Subcutaneous abdominal adipose tissue (tissue), 5 donors: ENCODE results near the gene CBL.
"Not testable (repeated sequence)": the region's sequence is repeated elsewhere in the genome, so short reads cannot be mapped to it uniquely, and the experiment has no call there.

Experiments
- H3K27ac ChIP-seq: one replicate; pipeline ENCODE4 v1.7.0; 2013; ENCODE audit warnings: low read depth, mild to moderate bottlenecking, inconsistent platforms, low read length, moderate library complexity
- H3K27me3 ChIP-seq, 5 donors: one replicate each; pipeline ENCODE4 v1.7.0; 2013; ENCODE audit warnings: low read length in 5 of 5, inconsistent platforms in 1 of 5; ENCODE audit not compliant: control insufficient read depth in 5 of 5, insufficient read depth in 4 of 5
- H3K36me3 ChIP-seq, 5 donors: one replicate each; pipeline ENCODE4 v1.7.0; 2013; ENCODE audit warnings: low read length in 5 of 5; ENCODE audit not compliant: control insufficient read depth in 5 of 5, insufficient read depth in 5 of 5
- H3K4me1 ChIP-seq, 5 donors: one replicate each; pipeline ENCODE4 v1.7.0; 2013; ENCODE audit warnings: low read length in 5 of 5, mild to moderate bottlenecking in 3 of 5, moderate library complexity in 1 of 5; ENCODE audit not compliant: control insufficient read depth in 5 of 5, insufficient read depth in 5 of 5
- H3K4me3 ChIP-seq, 5 donors: one replicate each; pipeline ENCODE4 v1.7.0; 2013; ENCODE audit warnings: low read length in 5 of 5, low read depth in 1 of 5
- H3K9ac ChIP-seq, 5 donors: one replicate each; pipeline ENCODE4 v1.7.0; 2013; ENCODE audit warnings: low read length in 5 of 5, mild to moderate bottlenecking in 4 of 5, moderate library complexity in 3 of 5
- H3K9me3 ChIP-seq, 5 donors: one replicate each; pipeline ENCODE4 v1.7.0; 2013; ENCODE audit warnings: low read length in 5 of 5; ENCODE audit not compliant: control insufficient read depth in 5 of 5
- donor health status: healthy.
- donor health status: healthy.
- donor health status: healthy.
- donor health status: healthy.
- donor health status: healthy.

Gene CBL

GRCh38 chr11:119205574-119206510 is at the start of gene CBL:
Gene CBL, plus strand, starts transcription at chr11:119206339. Its CDS starts 79 bp downstream, at chr11:119206418.
- Histone ChIP-seq H3K27me3 (no peaks in the 10 kb centered on the region), H3K9ac (peak within 1 kb of the TSS; percentile 22 to 88 (median 86)), H3K36me3 (no peaks in the 10 kb centered on the region), H3K4me1 (peaks cover 0 to 30% (median 19%) of the 10 kb centered on the region in 5 donors), H3K9me3 (no peaks in the 10 kb centered on the region), H3K27ac (peak within 1 kb of the TSS; percentile 85), H3K4me3 (peak within 1 kb of the TSS; percentile 76 to 95 (median 87))

- Histone ChIP-seq H3K4me1 (no peaks in the 10 kb centered on the region), H3K27me3 (peaks cover 2 to 14% (median 3%) of the 10 kb centered on the region in 5 donors), H3K9me3 (no peaks in the 10 kb centered on the region), H3K36me3 (no peaks in the 10 kb centered on the region), H3K9ac (no peak overlapping the region), H3K27ac (no peak overlapping the region), H3K4me3 (no peak overlapping the region)
Observed at GRCh38 chr11:119156496-119156895, 49.6 kb upstream of the CBL start.

GRCh38 chr11:119157063-119157462 is 49.1 kb upstream of the CBL start:
- Histone ChIP-seq H3K4me1 (no peaks in the 10 kb centered on the region), H3K36me3 (no peaks in the 10 kb centered on the region), H3K9ac (no peak overlapping the region)

GRCh38 chr11:119158467-119158866 is 47.7 kb upstream of the CBL start:
- H3K9me3 ChIP-seq = no peaks in the 10 kb centered on the region
- no peak overlapping the region for H3K27ac ChIP-seq
- no peaks in the 10 kb centered on the region for H3K36me3 ChIP-seq
- no peaks in the 10 kb centered on the region for H3K4me1 ChIP-seq
- H3K27me3 ChIP-seq = peaks cover 0 to 13% (median 1%) of the 10 kb centered on the region in 5 donors
- H3K9ac ChIP-seq = no peak overlapping the region
- no peak overlapping the region for H3K4me3 ChIP-seq

More at GRCh38 chr11:119157063-119157462, 49.1 kb upstream of the CBL start:
- Histone ChIP-seq H3K27ac (no peak overlapping the region), H3K9me3 (no peaks in the 10 kb centered on the region), H3K27me3 (peaks cover 2 to 14% (median 3%) of the 10 kb centered on the region in 5 donors), H3K4me3 (no peak overlapping the region)

GRCh38 chr11:119160151-119160550 is 46.0 kb upstream of the CBL start:
- no peaks in the 10 kb centered on the region for H3K4me1 ChIP-seq
- no peak overlapping the region for H3K27ac ChIP-seq
- H3K9ac ChIP-seq = no peak overlapping the region

GRCh38 chr11:119161871-119162270 is 44.3 kb upstream of the CBL start:
- Histone ChIP-seq H3K4me3 (no peak overlapping the region), H3K27ac (no peak overlapping the region), H3K4me1 (no peaks in the 10 kb centered on the region), H3K36me3 (no peaks in the 10 kb centered on the region), H3K9ac (no peak overlapping the region), H3K27me3 (no peaks in the 10 kb centered on the region), H3K9me3 (no peaks in the 10 kb centered on the region)

More at GRCh38 chr11:119160151-119160550, 46.0 kb upstream of the CBL start:
- H3K9me3 ChIP-seq = no peaks in the 10 kb centered on the region
- H3K4me3 ChIP-seq = no peak overlapping the region
- no peaks in the 10 kb centered on the region for H3K27me3 ChIP-seq
- no peaks in the 10 kb centered on the region for H3K36me3 ChIP-seq

- H3K27ac ChIP-seq = no peak overlapping the region
- H3K27me3 ChIP-seq = no peaks in the 10 kb centered on the region
- H3K4me1 ChIP-seq = peaks cover 0 to 16% (median 10%) of the 10 kb centered on the region in 5 donors
Observed at GRCh38 chr11:119166368-119167076, 39.6 kb upstream of the CBL start.

GRCh38 chr11:119167077-119167458 is 39.1 kb upstream of the CBL start:
- peaks cover 0 to 16% (median 10%) of the 10 kb centered on the region in 5 donors for H3K4me1 ChIP-seq
- H3K9ac ChIP-seq, H3K36me3 ChIP-seq, H3K4me3 ChIP-seq, H3K9me3 ChIP-seq, H3K27me3 ChIP-seq, H3K27ac ChIP-seq: not testable (repeated sequence)

More at GRCh38 chr11:119166368-119167076, 39.6 kb upstream of the CBL start:
- H3K9ac ChIP-seq = no peak overlapping the region
- peaks cover 0 to 3% (median 0%) of the 10 kb centered on the region in 5 donors for H3K36me3 ChIP-seq
- H3K4me3 ChIP-seq = no peak overlapping the region
- no peaks in the 10 kb centered on the region for H3K9me3 ChIP-seq

- peaks cover 0 to 6% (median 3%) of the 10 kb centered on the region in 5 donors for H3K36me3 ChIP-seq
- no peaks in the 10 kb centered on the region for H3K9me3 ChIP-seq
- no peaks in the 10 kb centered on the region for H3K27me3 ChIP-seq
- no peak overlapping the region for H3K27ac ChIP-seq
- peaks cover 0 to 16% (median 10%) of the 10 kb centered on the region in 5 donors for H3K4me1 ChIP-seq
- H3K9ac ChIP-seq = no peak overlapping the region
- peak overlapping the region in 1 of 5 donors; percentile 87 for H3K4me3 ChIP-seq
Observed at GRCh38 chr11:119167933-119168332, 38.2 kb upstream of the CBL start.
